ENCODE data around the gene AFG1L.

DNA sequence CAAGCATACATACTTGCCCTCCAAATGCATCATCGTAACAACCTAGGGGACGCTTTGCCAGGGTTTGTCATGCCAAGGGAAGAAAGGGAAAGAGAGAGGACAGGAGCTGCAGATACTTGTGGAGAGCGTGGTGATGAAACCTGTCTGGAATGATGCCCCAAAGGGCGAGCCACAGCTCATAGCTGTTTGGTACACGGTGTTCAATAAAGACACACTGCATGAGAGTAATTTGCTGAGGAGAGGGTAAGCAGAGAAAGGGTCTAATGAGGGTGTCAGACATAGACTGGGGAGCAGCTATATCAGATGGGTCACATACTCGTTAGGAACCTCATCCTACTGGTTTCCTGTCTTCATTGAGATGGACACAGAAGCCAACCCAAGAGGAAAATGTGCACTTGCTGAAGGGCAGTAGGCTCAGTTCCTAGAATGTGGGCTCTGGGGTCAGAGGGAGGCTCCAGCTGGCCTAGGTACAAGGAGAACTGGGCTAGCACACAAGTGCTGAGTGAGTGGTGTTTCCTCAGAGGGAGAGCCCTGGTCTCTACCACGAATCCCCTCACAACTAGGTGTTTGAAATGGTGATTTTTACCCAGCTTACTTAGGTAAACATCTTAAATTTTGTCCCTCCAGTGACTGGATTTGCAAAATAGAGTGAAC, 260.7 kb downstream of the AFG1L start:
- no peak for TF ChIP-seq POLR2A (IDR thresholded peaks at IDR 0.05; ENCODE audit: low read depth, low read length)
- no peak for TF ChIP-seq POLR2AphosphoS5 (IDR thresholded peaks at IDR 0.05; ENCODE audit: low read depth, low read length)
